Lung microvascular endothelial cell (primary cell): ENCODE results near the gene MCHR1. TPM values are rescaled to one million over a fixed set of nuclear protein-coding genes. Genes with fewer than 3 reads are reported as not detected.
"Not testable (repeated sequence)": the region's sequence is repeated elsewhere in the genome, so short reads cannot be mapped to it uniquely, and the experiment has no call there.

Experiments
- DNase-seq, 2 donors: peaks; one replicate each; pipeline versions ENCODE4 v3.0.0 to v3.0.0-alpha.2; 2010; ENCODE audit warnings: low read depth in 2 of 2
- total RNA-seq: library from RNA; depleted of rRNA; stranded (reverse); fragments of >200 nt; gene quantifications from 2 replicates; pipeline ENCODE4 v1.2.1, GENCODE V29; 2014

The MCHR1 gene
- total RNA-seq, 1 donor from 2014 or later: not detected

GRCh38 chr22:40687706-40688105 is 8.4 kb downstream of the MCHR1 start:
- DNase-seq: no peak

DNA sequence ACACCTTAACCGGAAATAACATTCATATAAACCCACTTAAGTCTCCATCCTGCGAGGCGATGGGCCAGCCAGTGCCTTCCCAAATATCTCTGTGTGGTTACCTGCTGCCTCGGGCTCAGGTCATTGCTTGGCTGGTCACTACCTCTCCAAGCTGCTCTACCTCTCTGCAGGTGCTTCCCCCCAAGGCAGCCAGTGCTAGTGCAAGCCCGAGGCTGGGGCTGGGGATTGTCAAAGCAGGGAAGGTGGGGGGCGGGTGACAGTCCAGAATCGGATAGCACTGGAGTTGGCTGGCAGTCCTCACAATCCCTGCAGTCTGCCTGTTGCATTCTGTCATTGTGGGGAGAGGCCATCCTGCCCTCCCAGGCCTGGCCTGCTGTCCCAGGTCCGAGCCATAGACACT is 11.1 kb downstream of the MCHR1 start:
- no peak for DNase-seq

- DNase-seq: no peak
Observed at GRCh38 chr22:40691532-40691931, 12.2 kb downstream of the MCHR1 start.

- DNase-seq: no peak
Observed at GRCh38 chr22:40694411-40694810, 15.1 kb downstream of the MCHR1 start.

GRCh38 chr22:40701274-40701673 is 22.0 kb downstream of the MCHR1 start:
- DNase-seq: no peak

DNA sequence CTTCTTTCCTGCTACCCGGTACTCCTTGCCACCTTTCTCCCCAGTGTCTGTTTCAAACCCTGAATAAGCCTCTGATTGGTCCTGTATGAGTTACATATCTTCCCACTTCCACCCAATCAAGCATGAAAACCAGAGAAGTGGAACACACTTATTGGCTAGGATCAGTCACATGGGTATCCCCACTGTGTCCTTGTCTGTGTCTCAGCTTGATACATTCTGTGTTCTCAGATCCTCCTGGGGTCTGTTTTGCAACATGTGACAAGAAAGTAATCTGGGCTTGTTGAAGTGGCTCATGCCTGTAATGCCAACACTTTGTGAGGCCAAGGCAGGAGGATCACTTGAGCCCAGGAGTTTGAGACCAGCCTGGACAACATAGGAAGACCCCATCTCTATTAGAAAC is 23.9 kb downstream of the MCHR1 start:
- no peak for DNase-seq

GRCh38 chr22:40703736-40704135 is 24.5 kb downstream of the MCHR1 start:
- no peak for DNase-seq

- DNase-seq: no peak
Observed at GRCh38 chr22:40705918-40706682, 26.8 kb downstream of the MCHR1 start.

- no peak for DNase-seq
Observed at GRCh38 chr22:40707154-40707553, 27.9 kb downstream of the MCHR1 start.

GRCh38 chr22:40708177-40708576 is 28.9 kb downstream of the MCHR1 start:
- DNase-seq: no peak

DNA sequence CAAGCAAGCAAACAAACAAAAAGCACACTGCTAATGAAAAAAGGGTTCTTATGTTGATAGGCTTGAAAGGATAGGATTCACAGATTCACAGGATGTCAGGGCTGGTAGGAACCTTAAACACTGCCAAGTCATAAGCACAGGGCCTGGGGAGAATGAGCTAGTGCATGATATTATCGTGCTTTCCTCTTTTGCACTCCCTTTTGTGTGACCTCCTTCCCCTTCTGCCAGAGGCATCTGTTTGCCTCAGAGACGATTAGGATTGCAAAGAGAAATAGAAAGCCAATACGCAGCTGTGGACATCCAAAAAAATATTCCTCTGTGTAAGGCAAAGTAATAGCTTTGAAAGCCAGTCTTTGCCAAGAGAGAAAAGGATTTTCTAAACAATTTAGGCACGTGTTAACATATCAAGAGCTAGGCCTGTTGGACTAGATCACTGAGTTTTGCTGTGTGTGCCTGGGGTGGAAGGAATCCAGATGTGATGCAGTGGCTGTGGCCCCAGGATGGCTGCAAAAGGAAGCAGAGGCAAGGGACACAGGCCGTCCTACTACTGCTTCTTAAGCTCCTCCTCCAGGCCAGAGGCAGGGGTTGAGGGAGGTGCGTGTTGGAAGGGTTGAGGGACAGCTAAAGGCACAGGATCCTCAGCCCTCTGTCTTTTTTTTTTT is 30.6 kb downstream of the MCHR1 start:
- no peak for DNase-seq

DNA sequence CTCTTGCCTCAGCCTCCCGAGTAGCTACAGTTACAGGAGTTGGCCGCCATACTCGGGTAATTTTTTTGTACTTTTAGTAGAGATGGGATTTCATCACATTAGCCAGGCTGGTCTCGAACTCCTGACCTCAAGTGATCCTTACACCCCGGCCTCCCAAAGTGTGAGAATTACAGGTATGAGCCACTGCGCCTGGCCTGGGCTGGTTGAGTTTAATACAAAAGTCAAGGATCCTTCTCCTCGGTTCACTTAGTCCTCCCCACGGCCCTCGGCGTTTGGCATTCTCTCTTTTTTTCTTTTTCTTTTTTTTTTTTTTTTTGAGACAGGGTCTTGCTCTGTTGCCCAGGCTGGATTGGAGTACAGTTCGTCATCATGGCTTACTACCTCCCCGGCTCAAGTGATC is 33.0 kb downstream of the MCHR1 start:
- no peak for DNase-seq

GRCh38 chr22:40714499-40715337 is 35.4 kb downstream of the MCHR1 start:
- DNase-seq: peak in 1 of 2 donors; percentile 23

DNA sequence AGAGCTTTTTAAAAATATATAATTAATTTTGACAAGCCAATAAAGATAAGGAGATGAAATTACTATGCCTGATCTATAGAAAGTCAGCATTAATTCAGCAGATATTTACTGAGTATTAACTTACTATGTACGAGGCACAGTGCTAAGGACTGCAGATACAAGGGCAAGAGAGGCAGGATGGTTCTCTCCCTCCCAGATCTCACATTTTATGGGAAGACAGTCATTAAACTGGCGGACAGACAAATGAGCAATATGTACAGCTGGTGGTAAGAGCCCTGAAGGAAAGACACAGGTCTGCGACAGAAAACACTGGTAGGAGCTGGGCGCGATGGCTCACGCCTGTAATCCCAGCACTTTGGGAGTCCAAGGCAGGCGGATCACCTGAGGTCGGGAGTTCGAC is 36.8 kb downstream of the MCHR1 start:
- DNase-seq: no peak

GRCh38 chr22:40717657-40718056 is 38.4 kb downstream of the MCHR1 start:
- not testable (repeated sequence) for DNase-seq

DNA sequence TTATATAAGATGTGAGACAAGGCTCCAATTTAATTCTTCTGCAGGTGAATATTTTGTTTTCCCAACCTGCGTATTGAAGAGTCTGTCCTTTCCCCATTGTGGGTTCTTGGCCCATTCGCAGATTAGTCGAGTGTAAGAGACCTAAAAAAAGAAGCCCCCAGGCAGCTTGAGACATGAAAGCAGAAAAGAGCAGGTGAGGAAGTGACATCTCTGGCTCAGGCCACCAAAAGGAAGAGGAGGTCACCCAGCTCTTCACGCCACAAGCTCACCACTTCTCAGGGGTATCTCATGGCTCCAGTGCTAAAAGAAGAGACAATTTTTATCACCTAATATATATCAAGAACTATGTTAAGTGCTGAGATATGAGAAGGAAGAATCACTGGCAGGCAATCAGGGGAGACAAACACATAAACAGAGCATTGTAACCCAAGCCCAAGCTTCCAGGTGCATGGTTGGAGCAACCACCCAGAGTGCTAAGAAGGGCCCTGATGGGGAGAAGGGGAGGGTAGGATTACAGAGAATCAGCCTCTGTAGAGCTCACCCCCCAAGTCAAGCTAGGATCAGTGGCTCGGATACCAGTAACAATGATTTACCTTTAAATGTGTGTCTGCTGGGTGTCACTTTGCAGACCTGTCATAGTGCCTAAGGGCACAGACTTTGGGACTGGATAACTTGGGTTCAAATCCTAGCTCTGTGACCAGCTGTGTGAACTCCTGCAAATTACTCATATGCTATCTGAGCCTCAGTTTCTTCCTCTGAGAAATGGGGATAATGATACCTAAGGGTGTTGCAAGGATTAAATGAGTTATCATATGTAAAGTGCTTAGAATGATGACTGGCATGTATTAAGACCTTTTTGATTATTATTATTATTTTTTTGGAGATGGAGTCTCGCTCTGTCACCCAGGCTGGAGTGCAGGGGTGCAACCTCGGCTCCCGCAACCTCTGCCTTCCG is 39.2 kb downstream of the MCHR1 start:
- no peak for DNase-seq

DNA sequence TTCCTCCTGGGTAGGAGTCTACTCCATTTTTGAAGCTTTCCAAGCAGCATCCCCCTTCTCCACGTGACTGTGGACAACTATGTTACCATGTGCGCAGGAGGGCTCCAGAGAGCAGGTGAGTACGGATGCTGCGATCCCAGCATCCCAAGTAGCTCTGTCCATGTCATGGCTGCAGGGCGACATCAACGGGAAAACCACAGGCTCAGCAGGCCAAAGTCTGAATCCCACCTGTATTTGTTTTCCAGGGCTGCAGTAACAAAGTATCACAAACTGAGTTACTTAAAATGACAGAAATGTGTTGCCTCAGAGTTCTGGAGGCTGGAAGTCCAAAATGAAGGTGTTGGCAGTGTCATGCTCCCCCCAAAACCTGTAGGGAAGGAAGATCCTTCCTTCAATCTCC is 40.3 kb downstream of the MCHR1 start:
- no peak for DNase-seq

- DNase-seq: not testable (repeated sequence)
Observed at GRCh38 chr22:40720156-40720537, 40.9 kb downstream of the MCHR1 start.

DNA sequence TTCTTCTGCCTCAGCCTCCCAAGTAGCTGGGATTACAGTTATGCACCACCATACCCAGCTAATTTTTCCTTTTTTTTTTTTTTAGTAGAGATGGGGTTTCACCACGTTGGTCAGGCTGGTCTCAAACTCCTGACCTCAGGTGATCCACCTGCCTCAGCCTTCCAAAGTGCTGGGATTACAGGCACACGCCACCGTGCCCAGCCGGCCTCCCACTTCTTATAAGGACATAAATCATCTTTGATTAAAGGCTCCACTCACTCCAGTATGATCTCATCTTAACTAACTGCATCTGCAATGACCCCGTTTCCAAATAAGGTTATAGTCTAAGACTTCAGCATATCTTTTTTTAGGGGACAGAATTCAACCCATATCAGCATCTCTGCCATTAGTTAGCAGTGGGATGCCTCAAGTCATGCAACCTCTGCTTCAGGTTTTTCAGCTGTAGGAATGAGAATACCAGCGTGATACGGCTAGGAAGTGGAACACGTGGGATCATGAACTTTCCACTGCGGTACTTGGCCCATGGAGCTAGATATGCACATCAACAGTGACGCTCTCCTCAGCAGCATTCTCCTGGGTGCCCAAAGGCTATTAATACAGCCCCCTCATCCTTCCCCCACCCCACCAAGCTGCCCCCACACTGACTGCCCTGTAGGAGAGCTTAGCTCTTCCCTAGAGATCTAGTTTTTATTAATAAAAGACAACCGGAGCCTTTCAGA is 41.4 kb downstream of the MCHR1 start:
- DNase-seq: peak in 1 of 2 donors; percentile 39

GRCh38 chr22:40721266-40721665 is 42.0 kb downstream of the MCHR1 start:
- DNase-seq: peak; percentile 50 to 58
